ENCODE data around the gene LAMA2. TPM values are rescaled to one million over a fixed set of nuclear protein-coding genes. Genes with fewer than 3 reads are reported as not detected.

Gene LAMA2
- total and polyA plus RNA-seq, 2 of the 8 experiments (the other 6 are each of a cell fraction or from before 2014, with no cell fraction given), result 1.3 to 3.8 TPM

- H2BK120ac ChIP-seq (replicated peaks; ENCODE audit: low read depth, low read length), result no peak overlapping the region
- DNase-seq (ENCODE audit: low read depth in 1 of 2, low spot score in 2 of 2) (no peak), FAIRE-seq (no peak)
- H2BK15ac ChIP-seq (ENCODE audit: low read length), result no peak overlapping the region
- H3K9ac ChIP-seq (replicated peaks in 1 of 4; ENCODE audit: extremely low read depth in 1 of 4, low read depth in 3 of 4, low read length in 3 of 4), result no peak overlapping the region
- H3K23me2 ChIP-seq (ENCODE audit: low read depth, low read length), result no peaks in the 10 kb centered on the region; the same call in 1 of the 2 replicates
- ChIA-PET POLR2A (ENCODE audit: partially characterized antibody) (no interaction called here), CTCF (ENCODE audit: partially characterized antibody) (interaction anchor here (1.0 kb wide), 1 partner anchor 31 kb away, joined by 3 read pairs; no protein-coding TSS in a partner anchor)
- no peak overlapping the region for H2BK20ac ChIP-seq (ENCODE audit: low read length)
- no peak overlapping the region for H4K8ac ChIP-seq (ENCODE audit: extremely low read depth, insufficient read depth, low read length)
- H3K27ac ChIP-seq (ENCODE audit: low read depth, low read length), result no peak overlapping the region
- H2AFZ ChIP-seq (ENCODE audit: low read length), result no peak overlapping the region
- H4K5ac ChIP-seq (ENCODE audit: insufficient read length, low read depth, low read length), result no peak overlapping the region
- no peak overlapping the region for H3K14ac ChIP-seq (ENCODE audit: insufficient read length)
- H2BK5ac ChIP-seq (ENCODE audit: low read depth, low read length), result no peak overlapping the region
- H3K4me1 ChIP-seq (replicated peaks in 1 of 4; ENCODE audit: control insufficient read depth in 3 of 4, insufficient read depth in 4 of 4, low read length in 3 of 4), result 0 out of 7 replicates have a peak, but pooled peaks cover 0 to 4% (median 0%) of the 10 kb centered on the region in 4 experiments
- no peak overlapping the region for H3K4ac ChIP-seq (replicated peaks; ENCODE audit: insufficient read length, low read depth, low read length)
- no peaks in the 10 kb centered on the region for H3K36me3 ChIP-seq (ENCODE audit: control insufficient read depth in 2 of 4, insufficient read depth in 4 of 4, low read length in 3 of 4)
- H4K91ac ChIP-seq (replicated peaks; ENCODE audit: insufficient read length, low read length), result no peak overlapping the region
- H3K27me3 ChIP-seq (replicated peaks in 1 of 4; ENCODE audit: control insufficient read depth in 3 of 4, extremely low read depth in 1 of 4, insufficient read depth in 3 of 4, low read length in 3 of 4), result no peaks in the 10 kb centered on the region
- no peaks in the 10 kb centered on the region for H3K9me3 ChIP-seq (ENCODE audit: insufficient read depth in 2 of 2, low read depth in 1 of 2, low read length in 1 of 2)
- whole genome bisulfite sequencing, 2 experiments (ENCODE audit: extremely low coverage in 1 of 2, insufficient coverage in 1 of 2, insufficient read length in 1 of 2, insufficient replicate concordance in 2 of 2, low coverage in 1 of 2, low lambda C conversion rate in 2 of 2, missing lambda C conversion rate in 1 of 2), result 93% methylated on average over 3 of the region's 3 CpGs; no CpG with 5 or more reads in 1 of the 2 experiments
- H3K23ac ChIP-seq (ENCODE audit: insufficient read length), result no peak overlapping the region
- H3K18ac ChIP-seq (ENCODE audit: extremely low read depth, low read length), result no peak overlapping the region
- no peak overlapping the region for H2BK12ac ChIP-seq (ENCODE audit: low read depth, low read length)
- no peak overlapping the region for H2AK5ac ChIP-seq (ENCODE audit: low read depth, low read length)
- no peaks in the 10 kb centered on the region for H4K20me1 ChIP-seq (replicated peaks in 1 of 2; ENCODE audit: control insufficient read depth in 1 of 2, insufficient read depth in 2 of 2, low read length in 2 of 2)
- no peak overlapping the region for H3K4me2 ChIP-seq (ENCODE audit: insufficient read depth in 1 of 2, low read depth in 2 of 2, low read length in 2 of 2)
- no peak overlapping the region for H3K4me3 ChIP-seq (ENCODE audit: extremely low read depth in 1 of 4, insufficient read depth in 2 of 4, low read depth in 3 of 4, low read length in 4 of 4)
- H3K79me2 ChIP-seq (ENCODE audit: control insufficient read depth in 1 of 2, insufficient read depth in 2 of 2, low read length in 2 of 2), result no peaks in the 10 kb centered on the region
- no peaks in the 10 kb centered on the region for H3K79me1 ChIP-seq (ENCODE audit: low read depth, low read length)
- H3K56ac ChIP-seq (replicated peaks; ENCODE audit: insufficient read length, low read depth, low read length), result no peak overlapping the region
- no peak for TF ChIP-seq SIRT6 (IDR thresholded peaks at IDR 0.05; ENCODE audit: low read length)
- no peak for TF ChIP-seq CTBP2 (IDR thresholded peaks at IDR 0.05; ENCODE audit: borderline replicate concordance, insufficient read depth, insufficient read length, low read length)
- TF ChIP-seq SP4 (IDR thresholded peaks at IDR 0.05; ENCODE audit: low read length), result no peak
- no peak for TF ChIP-seq MAX (IDR thresholded peaks at IDR 0.05)
- no peak for TF ChIP-seq JUN (IDR thresholded peaks at IDR 0.05; ENCODE audit: low read depth, low read length)
- no peak for TF ChIP-seq ATF2 (IDR thresholded peaks at IDR 0.05; ENCODE audit: low read length)
- TF ChIP-seq RAD21 (IDR thresholded peaks at IDR 0.05 in 1 of 2, conservative IDR thresholded peaks at IDR 0.05 in 1 of 2; ENCODE audit: low read depth in 2 of 2, low read length in 2 of 2), result no peak
- TF ChIP-seq KDM5A (IDR thresholded peaks at IDR 0.05; ENCODE audit: low read length), result no peak
- no peak for TF ChIP-seq CHD2 (IDR thresholded peaks at IDR 0.05; ENCODE audit: low read length)
- no peak for TF ChIP-seq EZH2 (IDR thresholded peaks at IDR 0.05; ENCODE audit: low read depth, low read length, severe bottlenecking)
- no peak for TF ChIP-seq PHF8 (conservative IDR thresholded peaks at IDR 0.05; ENCODE audit: low read depth, low read length)
- TF ChIP-seq NANOG (IDR thresholded peaks at IDR 0.05; ENCODE audit: insufficient read depth, low read depth, low read length, poor library complexity, severe bottlenecking), result no peak
These were observed 281.1 kb downstream of the LAMA2 start for GRCh38 chr6:129164032-129164431.
